ENCODE measurements around the gene ARID5A.

Gene ARID5A

DNA sequence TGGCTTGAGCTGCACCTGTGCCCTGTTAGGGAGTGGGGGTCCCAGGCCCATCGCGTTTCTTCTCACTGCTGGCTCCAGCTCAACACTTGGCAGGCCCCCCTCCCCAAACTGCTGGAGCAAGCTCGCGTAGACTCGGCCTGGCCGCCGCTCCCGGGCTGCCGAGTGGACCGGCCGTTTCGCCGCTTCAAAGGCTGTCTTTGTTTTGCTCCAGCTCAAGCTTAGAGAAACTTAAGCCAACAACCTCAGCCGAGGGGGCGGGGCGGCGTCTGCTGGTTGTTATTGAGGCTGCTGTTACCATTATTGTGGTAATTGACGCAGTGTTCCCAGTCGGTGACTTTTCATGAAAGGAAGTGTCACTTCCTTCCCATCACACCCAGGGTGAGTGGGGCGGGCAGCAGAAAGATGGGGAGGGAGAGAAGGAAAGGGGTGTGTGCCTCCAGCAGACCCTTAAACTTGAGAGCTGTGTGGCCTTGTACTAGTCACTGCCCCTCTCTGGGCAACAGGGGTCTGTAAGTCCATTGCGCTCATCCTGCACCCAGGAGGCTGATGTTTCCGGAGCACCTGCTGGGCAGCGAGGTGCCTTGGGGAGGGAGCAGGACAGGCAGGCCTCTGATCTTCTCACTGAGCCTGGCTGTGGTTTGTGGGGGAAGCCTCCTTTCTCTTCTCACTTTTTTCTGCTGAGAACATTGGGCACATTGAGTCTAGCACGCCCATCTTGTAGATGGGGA is 2.1 kb downstream of the ARID5A start:
- DNase-seq (ENCODE audit: extremely low read depth, low read depth) = no peak
- TF ChIP-seq CTCF (IDR thresholded peaks at IDR 0.05; ENCODE audit: low read depth, low read length) = no peak

DNA sequence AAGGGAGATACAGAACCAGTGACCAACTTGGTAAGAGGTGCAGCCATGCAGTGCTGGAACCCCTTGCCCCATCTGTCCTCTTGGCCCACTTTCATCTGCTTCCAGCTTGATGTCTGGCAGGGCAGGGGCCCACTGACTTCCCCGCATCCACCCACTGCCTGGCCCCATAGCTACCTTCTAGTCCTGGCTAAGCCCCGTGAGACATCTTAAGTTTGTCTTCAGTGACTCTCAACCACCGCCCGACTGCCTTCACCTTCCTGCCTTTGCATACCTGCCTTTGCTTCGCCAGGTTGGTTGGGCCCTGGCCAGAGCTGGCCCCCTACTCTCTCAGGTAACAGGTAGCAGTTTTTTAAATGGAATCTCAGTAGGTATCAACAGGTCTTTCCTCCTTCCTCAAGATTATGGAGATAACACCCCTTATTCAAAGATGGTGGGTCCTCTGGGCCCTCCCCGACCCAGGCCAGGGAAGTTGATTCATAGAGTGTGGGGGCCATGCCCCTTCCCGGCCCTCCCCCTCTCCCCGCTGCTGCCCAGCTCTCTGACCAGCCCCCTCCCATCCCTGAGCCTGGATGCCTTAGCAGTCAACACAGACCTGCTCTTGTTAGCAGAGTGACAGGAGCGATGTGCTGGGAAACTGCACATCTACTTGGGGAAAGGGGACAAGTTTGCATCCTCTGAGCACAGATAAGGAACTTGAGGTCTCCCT is 2.8 kb downstream of the ARID5A start:
- TF ChIP-seq CTCF (IDR thresholded peaks at IDR 0.05; ENCODE audit: low read depth, low read length) = no peak
- DNase-seq (ENCODE audit: extremely low read depth, low read depth) = no peak

DNA sequence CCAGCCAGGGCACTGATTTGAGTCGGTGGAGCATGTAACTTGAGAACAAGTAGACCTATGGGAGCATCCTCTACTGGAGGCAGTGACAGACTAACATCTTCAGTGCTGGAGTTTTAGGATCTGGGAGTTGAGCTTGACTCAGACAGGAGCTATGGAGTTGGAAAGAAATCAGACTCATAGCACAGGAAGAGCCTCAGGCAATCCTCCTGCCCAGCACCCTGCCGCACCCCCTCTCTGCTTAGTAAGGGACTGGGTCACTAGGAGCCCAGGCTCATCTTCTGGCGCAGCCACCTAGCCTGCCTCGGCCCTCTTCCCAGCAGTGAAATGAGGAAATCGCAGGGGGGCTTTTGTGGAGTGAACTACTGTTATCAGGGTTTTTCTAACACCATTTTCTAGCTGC is 3.6 kb downstream of the ARID5A start:
- no peak for DNase-seq (ENCODE audit: extremely low read depth, low read depth)
- no peak for TF ChIP-seq CTCF (IDR thresholded peaks at IDR 0.05; ENCODE audit: low read depth, low read length)

- DNase-seq (ENCODE audit: extremely low read depth, low read depth) = no peak
- TF ChIP-seq CTCF (IDR thresholded peaks at IDR 0.05; ENCODE audit: low read depth, low read length) = no peak
Observed at GRCh38 chr2:96541398-96542152, 5.0 kb downstream of the ARID5A start.

DNA sequence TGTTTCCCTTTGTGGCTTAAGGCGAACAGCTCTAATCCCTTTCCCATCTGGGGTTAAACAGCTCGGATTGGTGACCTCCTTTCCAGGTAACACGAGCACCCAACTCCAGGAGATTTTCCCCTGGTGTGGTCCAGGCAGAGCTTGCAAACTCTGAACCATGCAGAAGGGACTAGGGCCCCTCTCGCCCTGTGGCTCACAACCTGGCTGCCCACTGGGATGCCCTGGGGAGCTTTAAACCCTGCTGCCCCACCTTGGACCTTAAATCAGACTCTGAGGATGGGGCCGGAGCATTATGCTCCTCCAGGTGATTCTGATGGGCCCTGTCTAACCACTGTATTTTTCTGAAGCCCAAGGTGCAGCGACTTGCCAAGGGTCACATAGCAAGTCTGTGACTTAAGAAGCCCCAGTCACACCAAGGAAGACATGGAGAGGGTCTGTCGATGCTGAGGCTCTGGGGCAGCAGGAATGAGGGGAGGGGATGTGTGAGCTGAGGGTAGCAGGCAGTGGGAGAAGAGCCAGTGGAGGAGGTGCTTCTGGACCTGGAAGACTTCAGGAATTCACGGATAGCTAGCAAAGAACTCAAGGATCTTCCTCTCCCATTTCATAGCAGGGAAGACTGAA is 5.9 kb downstream of the ARID5A start:
- no peak for TF ChIP-seq CTCF (IDR thresholded peaks at IDR 0.05; ENCODE audit: low read depth, low read length)
- no peak for DNase-seq (ENCODE audit: extremely low read depth, low read depth)

- TF ChIP-seq CTCF (IDR thresholded peaks at IDR 0.05; ENCODE audit: low read depth, low read length) = no peak
- DNase-seq (ENCODE audit: extremely low read depth, low read depth) = no peak
Observed at GRCh38 chr2:96546321-96546720, 9.8 kb downstream of the ARID5A start.

Data from AG09319 (cell line).